GM23248 (cell line): ENCODE measurements around the gene KIAA1671. TPM values are rescaled to one million over a fixed set of nuclear protein-coding genes. Genes with fewer than 3 reads are reported as not detected.

Experiments used
- DNase-seq: peaks from one replicate; pipeline ENCODE4 v3.0.0-alpha.2; 2015
- H2AFZ ChIP-seq: fragments of 200-600 bp; sonication (generic); 2 replicates; pipeline ENCODE4 v1.6.1; 2016; ENCODE audit warnings: antibody characterized with exemption
- H3F3A ChIP-seq: fragments of 200-600 bp; sonication (generic); 2 replicates; pipeline ENCODE4 v1.6.1; 2016; ENCODE audit warnings: mild to moderate bottlenecking, antibody characterized with exemption, mixed run types; ENCODE audit not compliant: insufficient read depth
- H3K27ac ChIP-seq: fragments of 200-600 bp; sonication (generic); 2 replicates; pipeline ENCODE4 v1.5.1; 2016; ENCODE audit warnings: mild to moderate bottlenecking
- H3K27me3 ChIP-seq: fragments of 200-600 bp; sonication (generic); replicated peaks from 2 replicates; pipeline ENCODE4 v1.6.1; 2016; ENCODE audit warnings: mild to moderate bottlenecking; ENCODE audit not compliant: insufficient read depth
- H3K36me3 ChIP-seq: fragments of 200-600 bp; sonication (generic); 2 replicates; pipeline ENCODE4 v1.6.1; 2016; ENCODE audit warnings: low read depth, mild to moderate bottlenecking
- H3K4me1 ChIP-seq: fragments of 200-600 bp; sonication (generic); 2 replicates; pipeline ENCODE4 v1.6.1; 2016; ENCODE audit warnings: mild to moderate bottlenecking; ENCODE audit not compliant: insufficient read depth
- H3K4me2 ChIP-seq: fragments of 200-600 bp; sonication (generic); one replicate; pipeline ENCODE4 v1.6.1; 2016; ENCODE audit warnings: mild to moderate bottlenecking; ENCODE audit not compliant: unreplicated experiment
- H3K4me3 ChIP-seq: fragments of 200-600 bp; sonication (generic); 2 replicates; pipeline ENCODE4 v1.5.1; 2016; ENCODE audit warnings: mild to moderate bottlenecking
- H3K79me2 ChIP-seq: fragments of 200-600 bp; sonication (generic); 2 replicates; pipeline ENCODE4 v1.6.1; 2016; ENCODE audit warnings: mild to moderate bottlenecking; ENCODE audit not compliant: insufficient read depth
- H3K9ac ChIP-seq: fragments of 200-600 bp; sonication (generic); 2 replicates; pipeline ENCODE4 v1.6.1; 2016; ENCODE audit warnings: mild to moderate bottlenecking
- H3K9me2 ChIP-seq: fragments of 200-600 bp; sonication (generic); 2 replicates; pipeline ENCODE4 v1.6.1; 2016; ENCODE audit warnings: mixed run types, mild to moderate bottlenecking, moderate library complexity; ENCODE audit not compliant: insufficient read depth
- H3K9me3 ChIP-seq: fragments of 200-600 bp; sonication (generic); one replicate; pipeline ENCODE4 v1.6.1; 2017; ENCODE audit warnings: low read depth
- H4K20me1 ChIP-seq: fragments of 200-600 bp; sonication (generic); 2 replicates; pipeline ENCODE4 v1.6.0; 2016; ENCODE audit not compliant: insufficient read depth
- EZH2 ChIP-seq: fragments of 200-600 bp; sonication (generic); IDR thresholded peaks from 2 replicates; pipeline ENCODE4 v1.6.1; 2018; ENCODE audit warnings: antibody characterized with exemption, mild to moderate bottlenecking; ENCODE audit not compliant: insufficient read depth, poor library complexity, severe bottlenecking
- EZH2phosphoT487 ChIP-seq: fragments of 200-600 bp; sonication (generic); IDR thresholded peaks from 2 replicates; pipeline ENCODE4 v1.6.1; 2018; ENCODE audit warnings: antibody characterized with exemption, moderate library complexity, mild to moderate bottlenecking, low read depth; ENCODE audit not compliant: insufficient read depth
- WGBS, 2 experiments: methylation state at CpG; one replicate each; pipeline ENCODE4 v1.1.6; 2015 to 2017; ENCODE audit warnings: low lambda C conversion rate in 2 of 2, low coverage in 1 of 2; ENCODE audit errors: missing lambda C conversion rate in 2 of 2; 5-methylcytosine and 5-hydroxymethylcytosine counted together
- in situ Hi-C: fragments of 300-500 bp; cut with MboI; formaldehyde crosslinking; loops from 2 replicates; pipeline ENCODE4 v1.15.0; 2020
- polyA plus RNA-seq: library from polyadenylated mRNA; unstranded; fragments of >200 nt; fragmentation: Nextera tagmentation; extraction: Ambion mirVana; gene quantifications from 2 replicates; pipeline ENCODE4 v1.2.1, GENCODE V29; 2016
- total RNA-seq: library from RNA; depleted of rRNA; stranded (reverse); fragments of >200 nt; shearing (Covaris generic); gene quantifications from 2 replicates; pipeline ENCODE4 v1.2.3, GENCODE V29; 2014

KIAA1671 gene
- total and polyA plus RNA-seq, 2 experiments from 2014 or later: 0.25 to 0.76 TPM

DNA sequence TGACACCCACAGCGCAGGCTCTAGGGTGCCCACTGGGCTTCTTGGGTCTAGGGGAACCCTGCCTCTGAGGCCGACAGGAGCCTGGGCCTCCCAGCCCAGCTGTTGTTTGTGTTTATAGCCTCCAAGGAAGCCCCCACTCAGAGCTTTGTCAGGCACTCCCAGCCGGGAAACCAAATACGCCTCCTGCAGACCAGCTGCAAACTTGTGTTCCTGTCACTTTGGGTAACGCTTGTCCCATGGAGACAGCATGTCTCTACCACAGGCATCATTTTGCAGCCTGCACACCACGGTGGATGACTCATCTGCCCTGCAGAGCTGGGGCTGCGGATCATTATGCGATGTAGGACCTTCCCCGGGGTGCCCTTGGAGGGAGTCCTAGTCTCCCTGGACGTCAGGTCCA, 206.5 kb downstream of the KIAA1671 start:
- H3K4me1 ChIP-seq: no peaks in the 10 kb centered on the region
- no peaks in the 10 kb centered on the region for H4K20me1 ChIP-seq
- no peaks in the 10 kb centered on the region for H3K9me2 ChIP-seq
- in situ Hi-C loops: no loop called here
- H3K9me3 ChIP-seq: no peaks in the 10 kb centered on the region
- H3K9ac ChIP-seq: no peak overlapping the region
- no peak overlapping the region for H3K4me2 ChIP-seq
- peak; percentile 9 for DNase-seq
- H3K36me3 ChIP-seq: no peaks in the 10 kb centered on the region
- no peak overlapping the region for H3K4me3 ChIP-seq
- H3K79me2 ChIP-seq: no peaks in the 10 kb centered on the region
- no peaks in the 10 kb centered on the region for H3K27me3 ChIP-seq
- no peak overlapping the region for H3K27ac ChIP-seq
- 43 to 47% methylated on average over 10 of the region's 10 CpGs for WGBS, 2 experiments
- H2AFZ ChIP-seq: no peak overlapping the region
- no peak for TF ChIP-seq EZH2phosphoT487
- TF ChIP-seq EZH2: no peak
- H3F3A ChIP-seq: no peaks in the 10 kb centered on the region

DNA sequence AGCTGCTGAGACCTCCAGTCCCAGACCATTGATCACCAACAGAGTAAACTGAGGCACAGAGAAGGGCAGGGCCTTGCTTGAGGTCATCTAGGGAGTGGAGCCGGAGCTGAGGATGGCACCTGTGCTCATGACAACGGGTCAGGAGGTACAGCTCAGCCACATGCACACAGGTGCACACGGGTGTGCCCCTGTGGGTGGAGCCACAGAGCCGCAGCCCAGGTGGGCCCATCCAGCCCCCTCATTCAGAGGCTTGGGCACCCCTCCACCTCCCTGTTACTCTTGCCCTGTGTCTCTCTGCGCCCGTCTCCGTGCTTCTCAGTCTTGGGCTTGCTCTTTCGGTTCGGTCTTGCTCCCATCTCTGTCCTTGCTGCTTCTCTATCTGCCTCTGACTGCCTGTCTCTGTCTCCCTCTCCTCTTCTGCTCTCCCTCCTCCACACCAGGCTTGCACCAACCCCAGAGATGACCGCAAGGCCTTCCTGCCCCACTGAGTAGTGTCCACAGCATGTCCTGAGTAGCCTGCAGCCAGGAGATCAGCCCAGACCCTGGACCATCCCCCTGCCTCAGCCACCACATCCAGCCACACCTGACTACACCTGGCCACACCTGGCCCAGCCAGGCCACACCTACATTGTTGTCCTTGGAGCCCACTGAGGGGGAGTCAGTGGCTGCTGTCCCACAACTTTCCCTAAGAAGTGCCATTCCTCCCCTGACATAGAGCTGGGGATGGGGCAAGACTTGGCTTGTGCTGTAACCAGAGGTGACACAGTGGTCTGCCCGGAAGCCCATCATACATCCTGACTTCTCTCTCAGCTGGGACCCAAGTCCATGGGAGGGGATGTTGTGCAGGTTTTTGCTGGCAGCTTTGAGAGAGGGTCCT, 207.8 kb downstream of the KIAA1671 start:
- H3K27ac ChIP-seq: no peak overlapping the region
- H3K9ac ChIP-seq: no peak overlapping the region
- H3K4me1 ChIP-seq: no peaks in the 10 kb centered on the region
- H3K9me2 ChIP-seq: no peaks in the 10 kb centered on the region
- H3K9me3 ChIP-seq: no peaks in the 10 kb centered on the region
- H3K4me2 ChIP-seq: no peak overlapping the region
- in situ Hi-C loops: no loop called here
- no peak for DNase-seq
- H3K36me3 ChIP-seq: no peaks in the 10 kb centered on the region
- no peaks in the 10 kb centered on the region for H3K27me3 ChIP-seq
- WGBS, 2 experiments: 64 to 74% methylated on average over 11 of the region's 11 CpGs
- no peak for TF ChIP-seq EZH2
- TF ChIP-seq EZH2phosphoT487: no peak
- H3F3A ChIP-seq: no peaks in the 10 kb centered on the region
- no peak overlapping the region for H3K4me3 ChIP-seq
- no peak overlapping the region for H2AFZ ChIP-seq
- H3K79me2 ChIP-seq: no peaks in the 10 kb centered on the region
- no peaks in the 10 kb centered on the region for H4K20me1 ChIP-seq

DNA sequence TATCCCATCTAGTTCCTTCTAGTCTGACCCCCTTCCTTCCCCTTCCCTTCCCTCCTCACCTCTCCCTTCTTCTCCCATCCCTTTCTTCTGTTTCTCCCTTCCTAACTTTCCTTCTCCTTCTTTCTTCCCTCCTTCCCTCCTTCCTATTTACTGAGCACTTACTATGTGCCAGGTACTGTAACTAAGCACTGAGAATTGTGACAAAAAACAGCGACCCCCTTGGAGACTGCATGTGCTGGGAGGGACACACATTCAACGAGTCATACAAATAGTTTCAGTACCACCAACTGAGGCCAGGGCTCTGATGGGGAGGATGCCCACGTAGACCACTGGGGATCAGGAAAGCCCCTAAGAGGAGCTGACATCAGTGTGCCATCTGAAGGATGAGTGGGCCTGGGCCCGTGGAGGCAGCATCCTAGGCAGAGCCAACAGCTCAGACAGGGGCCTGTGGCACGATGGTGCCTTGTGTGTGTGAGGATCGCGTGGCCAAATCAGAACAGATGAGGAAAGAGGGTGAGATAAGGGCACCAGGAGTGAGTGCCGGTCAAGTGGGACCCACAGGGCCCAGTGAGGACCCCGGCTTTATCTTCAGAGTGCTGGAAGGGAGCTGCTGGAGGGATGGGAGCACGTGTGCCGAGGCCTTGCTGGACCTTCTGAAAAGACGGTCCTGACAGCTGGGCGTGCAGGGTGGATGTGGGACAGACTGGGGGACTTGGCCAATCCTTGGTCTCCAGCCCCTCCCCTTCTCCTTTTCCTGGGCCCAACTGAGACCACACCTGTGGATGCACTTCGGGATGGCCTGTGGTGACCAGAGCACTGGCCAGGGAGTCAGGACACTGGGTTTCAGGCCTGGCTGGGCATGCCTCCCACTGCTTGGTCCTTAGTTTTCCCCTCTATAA, 208.8 kb downstream of the KIAA1671 start:
- DNase-seq: no peak
- Histone ChIP-seq H3K4me3 (no peak overlapping the region), H3K4me2 (no peak overlapping the region), H3K79me2 (no peaks in the 10 kb centered on the region), H3K9me2 (no peaks in the 10 kb centered on the region), H3K27ac (no peak overlapping the region), H3K9ac (no peak overlapping the region), H3F3A (no peaks in the 10 kb centered on the region), H3K9me3 (no peaks in the 10 kb centered on the region), H3K4me1 (no peaks in the 10 kb centered on the region), H3K27me3 (no peaks in the 10 kb centered on the region), H4K20me1 (no peaks in the 10 kb centered on the region), H3K36me3 (no peaks in the 10 kb centered on the region), H2AFZ (no peak overlapping the region)
- in situ Hi-C loops: no loop called here
- TF ChIP-seq EZH2phosphoT487: no peak
- no peak for TF ChIP-seq EZH2
- 70% methylated on average over 14 of the region's 14 CpGs for WGBS, 2 experiments

DNA sequence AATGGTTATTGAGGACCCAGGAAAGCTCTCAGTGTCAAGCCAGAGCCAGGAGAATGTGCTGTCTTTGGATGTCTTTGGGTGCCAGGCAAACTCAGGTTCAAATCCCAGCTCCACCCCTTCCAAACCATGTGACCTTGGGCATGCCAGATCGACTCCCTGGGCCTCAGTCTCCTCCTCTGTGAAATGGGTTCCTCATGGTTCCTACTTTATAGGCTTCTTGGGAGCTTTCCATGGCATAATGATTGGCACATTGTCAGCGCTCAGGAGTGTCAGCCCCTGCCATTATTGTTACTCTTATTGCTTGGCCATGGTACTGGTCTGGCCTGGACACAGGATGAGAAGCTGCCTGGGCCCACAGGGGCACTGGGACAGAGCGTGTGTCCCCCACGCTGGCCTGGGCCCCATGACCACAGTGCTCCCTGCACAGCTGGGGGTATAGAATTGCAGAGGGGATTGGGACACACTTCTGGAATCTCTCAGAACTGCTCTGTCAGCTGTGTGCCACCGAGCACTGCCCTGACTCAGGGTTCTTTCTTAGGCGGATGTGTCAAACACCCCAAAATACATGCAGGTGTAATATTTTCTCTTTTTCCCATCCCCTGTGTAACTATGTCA, 209.5 kb downstream of the KIAA1671 start:
- in situ Hi-C loops: no loop called here

More for the DNA sequence above, 209.5 kb downstream of the KIAA1671 start:
- no peaks in the 10 kb centered on the region for H3F3A ChIP-seq
- no peak for DNase-seq
- H3K4me3 ChIP-seq: no peak overlapping the region
- no peaks in the 10 kb centered on the region for H3K9me3 ChIP-seq
- no peaks in the 10 kb centered on the region for H3K79me2 ChIP-seq
- H3K9me2 ChIP-seq: no peaks in the 10 kb centered on the region
- TF ChIP-seq EZH2phosphoT487: no peak
- TF ChIP-seq EZH2: no peak
- H3K36me3 ChIP-seq: no peaks in the 10 kb centered on the region
- 54 to 66% methylated on average over 6 of the region's 6 CpGs for WGBS, 2 experiments
- no peak overlapping the region for H3K27ac ChIP-seq
- no peak overlapping the region for H3K9ac ChIP-seq
- H2AFZ ChIP-seq: no peak overlapping the region
- no peaks in the 10 kb centered on the region for H3K27me3 ChIP-seq
- H3K4me2 ChIP-seq: no peak overlapping the region
- H3K4me1 ChIP-seq: no peaks in the 10 kb centered on the region
- no peaks in the 10 kb centered on the region for H4K20me1 ChIP-seq
